Stimulated activated naive B cell treated with anti-CD40 and anti-IgM and Interleukin-4, amounts not matched to agents 10 μg/mL and 1 μg/mL and 100 μg/mL, for 72 hours (primary cell): ENCODE data around the gene MS4A3.
"Not testable (repeated sequence)": the region's sequence is repeated elsewhere in the genome, so short reads cannot be mapped to it uniquely, and the experiment has no call there.

Experiments used
- ATAC-seq, 2 donors: fragments of 150-1000 bp; cut with Tn5 transposase; replicated peaks; 2 replicates each; pipeline ENCODE4 v1.10.0; 2021; ENCODE audit warnings: moderate library complexity in 1 of 2
- DNase-seq: peaks from one replicate; pipeline ENCODE4 v3.0.0; 2021
- H3K27ac Mint-ChIP-seq: one replicate; pipeline ENCODE4 v1.8.0; 2022; ENCODE audit warnings: mild to moderate bottlenecking, mixed read lengths
- H3K27me3 Mint-ChIP-seq, 2 donors: one replicate each; pipeline ENCODE4 v1.8.0; 2022; ENCODE audit warnings: mixed read lengths in 2 of 2
- H3K36me3 Mint-ChIP-seq, 2 donors: one replicate each; pipeline ENCODE4 v1.8.0; 2022; ENCODE audit warnings: mixed read lengths in 2 of 2, mild to moderate bottlenecking in 1 of 2
- H3K4me1 Mint-ChIP-seq, 2 donors: one replicate each; pipeline ENCODE4 v1.8.0; 2022; ENCODE audit warnings: mixed read lengths in 2 of 2, mild to moderate bottlenecking in 1 of 2
- H3K4me3 Mint-ChIP-seq, 2 donors: one replicate each; pipeline ENCODE4 v1.8.0; 2022; ENCODE audit warnings: mild to moderate bottlenecking in 2 of 2, mixed read lengths in 2 of 2, moderate library complexity in 1 of 2
- H3K9me3 Mint-ChIP-seq, 2 donors: one replicate each; pipeline ENCODE4 v1.8.0; 2022; ENCODE audit warnings: mixed read lengths in 2 of 2, mild to moderate bottlenecking in 1 of 2

Gene MS4A3

GRCh38 chr11:60056349-60056969, at the start of gene MS4A3:
TSS of gene MS4A3 (plus strand) at chr11:60056665. CDS start at chr11:60061161, 4,496 bp downstream.
- DNase-seq: no peak
- no peak for ATAC-seq
- Mint-ChIP-seq H3K36me3 (no peaks in the 10 kb centered on the region), H3K27me3 (peaks cover 4 to 5% of the 10 kb centered on the region in 2 donors), H3K9me3 (peaks cover 0 to 2% of the 10 kb centered on the region in 2 donors), H3K4me3 (no peak within 1 kb of the TSS), H3K4me1 (no peaks in the 10 kb centered on the region), H3K27ac (no peak within 1 kb of the TSS)

- Mint-ChIP-seq H3K4me3 (no peak within 1 kb of the TSS), H3K9me3 (no peaks in the 10 kb centered on the region), H3K4me1 (no peaks in the 10 kb centered on the region), H3K27me3 (peaks cover 11 to 12% of the 10 kb centered on the region in 2 donors), H3K27ac (no peak within 1 kb of the TSS), H3K36me3 (peaks cover 0 to 1% of the 10 kb centered on the region in 2 donors)
- ATAC-seq: no peak
- DNase-seq: no peak
These were observed 39.6 kb upstream of the MS4A3 start, which contains the start of gene OOSP4B for GRCh38 chr11:60016881-60017280. TSS of gene OOSP4B (plus strand) at chr11:60017181.

GRCh38 chr11:60018058-60018457, 38.4 kb upstream of the MS4A3 start:
- Mint-ChIP-seq H3K4me1 (no peaks in the 10 kb centered on the region), H3K4me3 (no peak overlapping the region)

GRCh38 chr11:60020376-60020775, 36.1 kb upstream of the MS4A3 start:
- peaks cover 9 to 12% of the 10 kb centered on the region in 2 donors for H3K27me3 Mint-ChIP-seq
- H3K9me3 Mint-ChIP-seq, H3K4me3 Mint-ChIP-seq, H3K4me1 Mint-ChIP-seq, H3K36me3 Mint-ChIP-seq, DNase-seq, H3K27ac Mint-ChIP-seq, ATAC-seq: not testable (repeated sequence)

More at GRCh38 chr11:60018058-60018457, 38.4 kb upstream of the MS4A3 start:
- H3K36me3 Mint-ChIP-seq: peaks cover 0 to 1% of the 10 kb centered on the region in 2 donors
- H3K27ac Mint-ChIP-seq: no peak overlapping the region
- ATAC-seq (no peak), DNase-seq (no peak)
- no peaks in the 10 kb centered on the region for H3K9me3 Mint-ChIP-seq
- peaks cover 11 to 12% of the 10 kb centered on the region in 2 donors for H3K27me3 Mint-ChIP-seq

GRCh38 chr11:60029015-60029632, 27.3 kb upstream of the MS4A3 start:
- no peaks in the 10 kb centered on the region for H3K4me1 Mint-ChIP-seq
- H3K4me3 Mint-ChIP-seq: no peak overlapping the region
- no peak overlapping the region for H3K27ac Mint-ChIP-seq
- DNase-seq: no peak
- no peaks in the 10 kb centered on the region for H3K36me3 Mint-ChIP-seq
- no peaks in the 10 kb centered on the region for H3K9me3 Mint-ChIP-seq
- no peak for ATAC-seq
- no peaks in the 10 kb centered on the region for H3K27me3 Mint-ChIP-seq

GRCh38 chr11:60040109-60040508, 16.4 kb upstream of the MS4A3 start, which contains the start of gene OOSP2:
TSS of gene OOSP2 (plus strand) at chr11:60040409. CDS start at chr11:60040460, 51 bp downstream.
- Mint-ChIP-seq H3K4me3 (no peak within 1 kb of the TSS), H3K27ac (no peak within 1 kb of the TSS), H3K27me3 (no peaks in the 10 kb centered on the region), H3K4me1 (no peaks in the 10 kb centered on the region), H3K36me3 (no peaks in the 10 kb centered on the region), H3K9me3 (no peaks in the 10 kb centered on the region)
- no peak for DNase-seq
- no peak for ATAC-seq

GRCh38 chr11:60050422-60050821, 6.0 kb upstream of the MS4A3 start:
- not testable (repeated sequence) for H3K27ac Mint-ChIP-seq, H3K4me3 Mint-ChIP-seq, DNase-seq, H3K4me1 Mint-ChIP-seq, H3K36me3 Mint-ChIP-seq, H3K9me3 Mint-ChIP-seq, ATAC-seq
- peaks cover 7 to 11% of the 10 kb centered on the region in 2 donors for H3K27me3 Mint-ChIP-seq

- not testable (repeated sequence) for H3K9me3 Mint-ChIP-seq, H3K4me3 Mint-ChIP-seq, H3K36me3 Mint-ChIP-seq, H3K27me3 Mint-ChIP-seq, ATAC-seq, H3K4me1 Mint-ChIP-seq, H3K27ac Mint-ChIP-seq, DNase-seq
These were observed 5.6 kb upstream of the MS4A3 start for GRCh38 chr11:60050839-60051238.

GRCh38 chr11:60059052-60059451, 2.6 kb downstream of the MS4A3 start:
- H3K4me3 Mint-ChIP-seq: no peak overlapping the region
- no peaks in the 10 kb centered on the region for H3K4me1 Mint-ChIP-seq
- peak in 1 of 2 donors; percentile 38 for ATAC-seq
- no peaks in the 10 kb centered on the region for H3K36me3 Mint-ChIP-seq
- no peak overlapping the region for H3K27ac Mint-ChIP-seq
- H3K27me3 Mint-ChIP-seq: peaks cover 4 to 5% of the 10 kb centered on the region in 2 donors
- H3K9me3 Mint-ChIP-seq: peaks cover 0 to 2% of the 10 kb centered on the region in 2 donors
- no peak for DNase-seq

- no peak for DNase-seq
- Mint-ChIP-seq H3K9me3 (peaks cover 0 to 2% of the 10 kb centered on the region in 2 donors), H3K4me1 (no peaks in the 10 kb centered on the region), H3K36me3 (no peaks in the 10 kb centered on the region), H3K27ac (no peak overlapping the region), H3K4me3 (no peak overlapping the region), H3K27me3 (peaks cover 4 to 5% of the 10 kb centered on the region in 2 donors)
- no peak for ATAC-seq
These were observed 3.2 kb downstream of the MS4A3 start for GRCh38 chr11:60059521-60060240.

GRCh38 chr11:60064111-60064510, 7.6 kb downstream of the MS4A3 start:
- no peak overlapping the region for H3K4me3 Mint-ChIP-seq
- DNase-seq: no peak

GRCh38 chr11:60065801-60066200, 9.3 kb downstream of the MS4A3 start:
- no peaks in the 10 kb centered on the region for H3K36me3 Mint-ChIP-seq
- peaks cover 0 to 6% of the 10 kb centered on the region in 2 donors for H3K27me3 Mint-ChIP-seq
- no peaks in the 10 kb centered on the region for H3K9me3 Mint-ChIP-seq
- DNase-seq (no peak), ATAC-seq (no peak)
- H3K4me1 Mint-ChIP-seq: no peaks in the 10 kb centered on the region
- no peak overlapping the region for H3K27ac Mint-ChIP-seq
- no peak overlapping the region for H3K4me3 Mint-ChIP-seq

More at GRCh38 chr11:60064111-60064510, 7.6 kb downstream of the MS4A3 start:
- H3K4me1 Mint-ChIP-seq: no peaks in the 10 kb centered on the region
- peaks cover 0 to under 1% of the 10 kb centered on the region in 2 donors for H3K27me3 Mint-ChIP-seq
- no peak overlapping the region for H3K27ac Mint-ChIP-seq
- ATAC-seq: peak in 1 of 2 donors; percentile 77
- no peaks in the 10 kb centered on the region for H3K36me3 Mint-ChIP-seq
- H3K9me3 Mint-ChIP-seq: peaks cover 0 to 2% of the 10 kb centered on the region in 2 donors

GRCh38 chr11:60069450-60069849, 13.0 kb downstream of the MS4A3 start:
- Mint-ChIP-seq H3K9me3 (no peaks in the 10 kb centered on the region), H3K36me3 (no peaks in the 10 kb centered on the region)
- DNase-seq: no peak

GRCh38 chr11:60071644-60072043, 15.2 kb downstream of the MS4A3 start:
- H3K4me3 Mint-ChIP-seq, H3K27ac Mint-ChIP-seq, DNase-seq, H3K4me1 Mint-ChIP-seq, ATAC-seq, H3K9me3 Mint-ChIP-seq, H3K36me3 Mint-ChIP-seq: not testable (repeated sequence)
- H3K27me3 Mint-ChIP-seq: peaks cover 6 to 10% of the 10 kb centered on the region in 2 donors

More at GRCh38 chr11:60069450-60069849, 13.0 kb downstream of the MS4A3 start:
- Mint-ChIP-seq H3K4me3 (no peak overlapping the region), H3K4me1 (no peaks in the 10 kb centered on the region), H3K27ac (no peak overlapping the region), H3K27me3 (peaks cover 6 to 10% of the 10 kb centered on the region in 2 donors)
- ATAC-seq: no peak
